ENCODE results near the gene CNTNAP5. TPM values are rescaled to one million over a fixed set of nuclear protein-coding genes. Genes with fewer than 3 reads are reported as not detected.

CNTNAP5 gene
- total and polyA plus RNA-seq, 2 of the 8 experiments (the other 6 are each of a cell fraction or from before 2014, with no cell fraction given), result 0.11 to 0.76 TPM

DNA sequence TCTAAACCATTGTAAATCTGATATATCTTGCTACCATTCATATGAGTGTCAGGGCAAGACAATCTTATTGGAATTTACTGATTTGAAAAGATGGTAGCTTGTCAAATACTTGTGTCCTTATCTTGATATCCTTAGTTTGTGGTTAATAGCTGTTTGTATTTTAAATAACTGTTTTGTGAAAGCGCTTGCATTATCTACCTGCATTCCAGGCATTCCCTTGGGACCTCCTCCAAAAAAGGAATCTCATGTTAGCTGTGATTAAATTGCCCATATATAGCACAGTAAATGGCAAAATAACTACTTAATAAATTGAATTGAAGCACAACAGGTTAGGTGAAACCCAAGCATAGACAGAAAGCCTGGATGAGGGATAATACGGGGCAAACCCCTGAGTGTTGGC, 13.9 kb downstream of the CNTNAP5 start:
- no peak for DNase-seq (ENCODE audit: low read depth in 1 of 2, low spot score in 2 of 2)
- H2BK12ac ChIP-seq (ENCODE audit: low read depth, low read length), result no peak overlapping the region
- no peak overlapping the region for H3K9ac ChIP-seq (replicated peaks in 1 of 4; ENCODE audit: extremely low read depth in 1 of 4, low read depth in 3 of 4, low read length in 3 of 4)
- CTCF ChIA-PET (ENCODE audit: partially characterized antibody), result interaction anchor here (3.2 kb wide), 1 partner anchor 11 kb away, joined by 12 read pairs; no protein-coding TSS in a partner anchor
- H3K18ac ChIP-seq (ENCODE audit: extremely low read depth, low read length), result no peak overlapping the region
- no peak overlapping the region for H2AK5ac ChIP-seq (ENCODE audit: low read depth, low read length)
- no peak overlapping the region for H3K27ac ChIP-seq (ENCODE audit: low read depth, low read length)
- WGBS, 2 experiments (ENCODE audit: extremely low coverage in 1 of 2, insufficient coverage in 1 of 2, insufficient read length in 1 of 2, insufficient replicate concordance in 2 of 2, low coverage in 1 of 2, low lambda C conversion rate in 2 of 2, missing lambda C conversion rate in 1 of 2), result 40% methylated on average over 2 of the region's 2 CpGs; no CpG with 5 or more reads in 1 of the 2 experiments
- no peak for FAIRE-seq
- no peak overlapping the region for H3K4me2 ChIP-seq (ENCODE audit: insufficient read depth in 1 of 2, low read depth in 2 of 2, low read length in 2 of 2)
- H2BK120ac ChIP-seq (replicated peaks; ENCODE audit: low read depth, low read length), result no peak overlapping the region
- no peak overlapping the region for H3K14ac ChIP-seq (ENCODE audit: insufficient read length)
- TF ChIP-seq CTCF (IDR thresholded peaks at IDR 0.05; ENCODE audit: control extremely low read depth in 1 of 3, insufficient read depth in 1 of 3, low read depth in 1 of 3, low read length in 3 of 3) (no peak), TEAD4 (IDR thresholded peaks at IDR 0.05; ENCODE audit: low read depth, low read length) (peak; percentile 77; the same call in 1 of the 2 replicates)
- peaks cover 0 to 9% (median 3%) of the 10 kb centered on the region in 4 experiments; a peak in 5 of 7 replicates for H3K4me1 ChIP-seq (replicated peaks in 1 of 4; ENCODE audit: control insufficient read depth in 3 of 4, insufficient read depth in 4 of 4, low read length in 3 of 4)
- no peaks in the 10 kb centered on the region; the same call in 1 of the 2 replicates for H3K23me2 ChIP-seq (ENCODE audit: low read depth, low read length)
- POLR2A ChIA-PET (ENCODE audit: partially characterized antibody), result no interaction called here
- H3K79me2 ChIP-seq (ENCODE audit: control insufficient read depth in 1 of 2, insufficient read depth in 2 of 2, low read length in 2 of 2), result no peaks in the 10 kb centered on the region
- no peak overlapping the region for H2BK15ac ChIP-seq (ENCODE audit: low read length)
- H3K79me1 ChIP-seq (ENCODE audit: low read depth, low read length), result no peaks in the 10 kb centered on the region
- H3K27me3 ChIP-seq (replicated peaks in 1 of 4; ENCODE audit: control insufficient read depth in 3 of 4, extremely low read depth in 1 of 4, insufficient read depth in 3 of 4, low read length in 3 of 4), result no peaks in the 10 kb centered on the region
- H4K8ac ChIP-seq (ENCODE audit: extremely low read depth, insufficient read depth, low read length), result no peak overlapping the region
- H3K4ac ChIP-seq (replicated peaks; ENCODE audit: insufficient read length, low read depth, low read length), result no peak overlapping the region
- no peak overlapping the region for H3K23ac ChIP-seq (ENCODE audit: insufficient read length)
- no peak overlapping the region for H4K5ac ChIP-seq (ENCODE audit: insufficient read length, low read depth, low read length)
- H3K36me3 ChIP-seq (ENCODE audit: control insufficient read depth in 2 of 4, insufficient read depth in 4 of 4, low read length in 3 of 4), result no peaks in the 10 kb centered on the region
- no peak overlapping the region for H2BK5ac ChIP-seq (ENCODE audit: low read depth, low read length)
- H4K20me1 ChIP-seq (replicated peaks in 1 of 2; ENCODE audit: control insufficient read depth in 1 of 2, insufficient read depth in 2 of 2, low read length in 2 of 2), result no peaks in the 10 kb centered on the region
- H4K91ac ChIP-seq (replicated peaks; ENCODE audit: insufficient read length, low read length), result peak overlapping the region; percentile 55
- H3K4me3 ChIP-seq (ENCODE audit: extremely low read depth in 1 of 4, insufficient read depth in 2 of 4, low read depth in 3 of 4, low read length in 4 of 4), result no peak overlapping the region
- H2BK20ac ChIP-seq (ENCODE audit: low read length), result no peak overlapping the region
- H2AFZ ChIP-seq (ENCODE audit: low read length), result no peak overlapping the region
- H3K56ac ChIP-seq (replicated peaks; ENCODE audit: insufficient read length, low read depth, low read length), result no peak overlapping the region
- H3K9me3 ChIP-seq (ENCODE audit: insufficient read depth in 2 of 2, low read depth in 1 of 2, low read length in 1 of 2), result no peaks in the 10 kb centered on the region

Measured in H1 (cell line).